ENCODE measurements around the gene TNS1.
"Not testable (repeated sequence)": the region's sequence is repeated elsewhere in the genome, so short reads cannot be mapped to it uniquely, and the experiment has no call there.

The TNS1 gene

DNA sequence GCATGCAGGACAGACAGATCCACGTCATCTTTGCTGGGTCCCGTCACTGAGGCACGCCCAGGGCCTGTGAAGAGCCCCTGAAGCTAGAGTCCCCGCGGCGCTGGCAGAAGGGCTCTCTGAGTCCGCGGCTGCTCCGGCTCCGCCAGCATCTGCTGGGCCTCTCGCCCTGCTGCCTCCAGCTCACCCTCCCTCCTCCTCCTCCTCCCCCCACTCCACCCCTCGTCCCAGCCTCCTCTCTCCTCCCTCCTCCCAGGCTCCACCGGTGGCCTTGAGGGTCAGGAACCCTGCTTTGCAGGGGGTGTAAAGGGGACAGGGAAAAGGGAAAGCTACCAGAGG is at the start of gene TNS1:
Gene TNS1, minus strand, starts transcription at position 151 of the 336 bp plus-strand sequence. Its CDS starts 123 bp downstream, at position 28.
- DNase-seq, result no peak

DNA sequence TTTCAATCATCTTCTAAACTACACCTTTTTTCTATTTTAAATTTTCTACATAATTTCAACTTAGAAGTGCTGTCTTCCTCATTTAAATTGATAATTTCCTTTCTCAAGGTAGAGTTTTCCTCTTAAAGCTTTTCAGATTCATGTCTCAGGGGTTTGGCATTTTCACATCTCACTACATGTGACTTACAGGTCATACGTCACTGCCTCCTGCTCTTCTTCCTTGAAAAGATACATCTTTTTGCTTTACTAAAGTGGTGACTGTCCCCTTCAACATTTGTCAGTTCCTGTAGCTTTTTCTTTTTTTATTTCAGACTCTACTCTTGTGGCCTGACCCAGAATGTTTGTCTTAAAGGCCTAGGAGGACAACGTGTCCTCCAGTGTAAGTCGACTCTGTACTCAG is 49.1 kb upstream of the TNS1 start:
- DNase-seq, result no peak

DNA sequence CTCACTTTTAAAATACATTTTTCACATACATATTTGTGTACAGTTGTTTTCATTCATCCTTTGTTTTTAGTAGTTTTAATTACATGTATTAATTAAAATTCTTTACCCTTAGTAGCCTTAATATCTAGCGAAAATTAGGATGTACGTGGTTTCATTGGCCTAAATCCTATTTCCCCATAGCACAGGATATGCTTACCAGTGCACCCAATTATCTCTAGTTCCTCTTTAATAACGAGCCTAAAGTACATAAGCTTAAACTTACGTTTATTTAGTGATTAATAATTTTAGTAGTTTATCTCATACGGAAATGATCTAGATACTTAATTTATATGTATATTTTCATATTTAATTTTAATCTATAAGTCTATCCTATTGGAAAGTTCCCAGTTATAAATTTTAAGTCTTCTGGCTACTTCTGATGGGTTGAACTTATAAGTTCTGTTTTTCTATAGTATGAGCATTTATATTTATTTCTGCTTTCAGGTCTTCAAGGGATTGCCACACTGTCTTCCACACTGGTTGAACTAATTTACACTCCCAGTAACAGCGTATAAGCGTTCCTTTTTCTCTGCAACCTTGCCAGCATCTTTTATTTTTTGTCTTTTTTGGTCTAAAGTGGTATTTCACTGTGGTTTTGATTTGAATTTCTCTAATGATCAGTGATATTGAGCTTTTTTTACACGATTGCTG is 44.9 kb upstream of the TNS1 start:
- no peak for DNase-seq

DNA sequence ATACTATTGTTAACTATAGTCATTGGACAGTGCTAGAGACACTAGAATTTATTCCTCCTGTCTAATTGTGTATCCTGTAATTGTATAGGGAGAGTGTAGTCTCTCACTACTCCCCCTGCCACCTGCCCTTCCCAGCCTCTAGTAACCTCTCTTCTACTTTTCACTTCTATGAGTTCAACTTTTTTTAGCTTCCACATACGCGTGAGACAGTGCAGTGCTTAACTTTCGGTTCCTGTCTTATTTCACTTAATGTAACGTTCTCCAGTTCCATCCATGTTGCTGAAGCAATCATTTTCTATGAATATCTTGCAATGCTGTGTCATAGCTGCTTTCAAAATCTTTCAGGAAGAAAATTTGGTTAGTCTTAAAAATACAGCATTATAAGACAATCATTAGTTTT is 43.4 kb upstream of the TNS1 start:
- DNase-seq, result no peak

DNA sequence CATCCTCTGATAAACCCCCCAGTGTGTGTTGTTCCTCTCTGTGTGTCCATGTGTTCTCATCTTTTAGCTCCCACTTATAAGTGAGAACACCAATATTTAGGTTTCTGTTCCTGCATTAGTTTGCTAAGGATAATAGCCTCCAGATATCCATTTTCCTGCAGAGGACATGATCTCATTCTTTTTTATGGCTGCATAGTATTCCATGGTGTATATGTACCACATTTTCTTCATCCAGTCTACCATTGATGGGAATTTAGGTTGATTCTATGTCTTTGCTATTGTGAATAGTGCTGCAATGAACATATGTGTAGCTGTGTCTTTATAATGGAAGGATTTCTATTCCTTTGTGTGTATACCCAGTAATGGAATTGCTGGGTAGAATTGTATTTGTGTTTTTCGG is 41.8 kb upstream of the TNS1 start:
- DNase-seq, result not testable (repeated sequence)

DNA sequence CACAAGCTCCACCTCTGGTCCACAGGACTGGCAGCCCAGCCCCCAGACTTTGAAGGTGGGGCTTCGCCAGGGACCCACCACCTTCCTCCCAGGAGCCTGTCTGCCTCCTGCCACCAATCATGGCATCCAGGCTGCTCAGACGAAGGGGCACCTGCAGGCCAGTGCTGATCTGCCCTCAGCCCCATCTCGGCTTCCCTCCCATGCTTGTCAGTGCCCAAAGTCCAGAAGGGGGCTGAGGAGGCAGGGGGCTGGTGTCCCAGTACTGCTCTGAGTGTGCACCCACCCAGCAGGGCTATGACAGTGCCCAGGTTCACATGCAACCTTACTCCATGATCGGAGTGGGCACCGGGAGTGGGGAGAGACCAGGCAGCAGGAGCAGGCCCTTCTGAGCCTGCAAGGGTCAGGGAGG is 40.9 kb upstream of the TNS1 start:
- DNase-seq, result no peak

DNA sequence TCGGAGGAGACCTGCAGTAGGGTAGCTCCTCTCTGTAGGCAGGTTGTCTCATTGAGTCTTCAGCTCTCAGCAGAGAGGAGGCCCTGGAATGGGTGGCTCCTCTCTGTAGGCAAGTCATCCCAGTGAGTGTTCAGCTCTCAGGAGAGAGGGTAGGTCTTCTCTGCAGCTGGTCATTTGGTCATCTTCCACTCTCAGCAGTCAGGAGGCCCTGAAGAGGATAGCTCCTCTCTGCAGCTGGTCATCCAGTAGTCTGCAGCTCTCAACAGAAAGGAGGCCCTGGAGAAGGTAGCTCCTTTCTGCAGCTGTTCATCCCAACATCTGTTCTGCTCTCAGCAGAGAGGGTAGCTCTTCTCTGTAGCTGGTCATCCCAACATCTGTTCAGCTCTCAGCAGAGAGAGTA is 40.3 kb upstream of the TNS1 start:
- no peak for DNase-seq

DNA sequence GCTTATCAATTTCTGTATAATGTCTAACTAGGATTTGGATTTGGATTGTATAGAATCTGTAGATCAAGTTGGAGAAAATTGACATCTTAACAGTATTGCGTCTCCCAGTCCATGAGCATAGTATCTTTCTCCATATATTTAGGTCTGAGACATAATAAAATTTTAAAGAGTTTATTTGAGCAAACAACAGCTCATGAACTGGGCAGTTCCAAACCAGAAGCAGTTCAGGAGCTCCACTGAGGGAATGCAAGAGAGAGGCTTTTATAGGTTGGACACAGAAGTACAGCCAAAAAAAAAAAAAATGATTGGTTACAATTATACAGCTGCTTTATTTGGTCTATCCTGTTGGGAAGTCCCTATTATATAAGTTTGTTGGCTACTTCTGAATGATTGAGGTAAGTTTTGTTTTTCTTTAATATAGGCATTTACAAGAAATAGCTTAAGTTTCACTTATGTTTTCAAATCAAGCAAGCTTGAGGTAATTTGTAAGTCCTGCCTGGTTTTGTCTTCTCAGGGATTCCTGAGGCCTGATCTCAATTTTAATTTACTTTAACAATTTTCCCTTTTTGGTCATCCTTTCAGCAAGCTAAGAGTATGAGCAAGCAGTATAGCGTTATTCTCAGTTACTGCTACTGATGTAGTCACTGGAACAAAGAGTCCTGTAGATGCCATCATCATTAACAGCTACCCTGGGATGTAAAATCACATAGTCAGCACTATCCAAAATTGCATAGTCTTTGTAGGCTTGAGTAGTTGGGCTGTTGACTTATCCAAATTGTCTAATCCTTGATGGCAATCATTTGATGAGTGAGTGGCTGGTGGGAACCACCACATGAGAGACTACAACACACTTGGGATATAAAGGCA is 38.7 kb upstream of the TNS1 start:
- DNase-seq, result no peak

DNA sequence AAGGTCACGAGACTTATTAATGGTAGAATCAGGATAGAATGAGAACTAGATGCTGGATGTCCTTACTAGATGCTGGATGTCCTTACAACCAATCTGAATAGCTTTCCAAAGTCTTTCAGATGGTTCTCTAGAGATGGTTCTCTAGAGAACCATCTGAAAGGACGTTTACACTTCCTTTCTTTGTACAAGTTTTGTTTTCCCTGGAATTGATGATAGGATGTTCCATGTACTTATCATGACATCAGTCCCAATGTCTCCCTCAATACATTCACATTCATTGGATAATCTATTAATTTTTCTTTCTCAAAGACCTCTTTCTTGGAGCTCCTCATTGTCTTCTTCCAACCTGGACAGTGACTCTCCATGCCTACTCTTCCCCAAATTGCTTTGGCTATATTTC is 38.1 kb upstream of the TNS1 start:
- no peak for DNase-seq

DNA sequence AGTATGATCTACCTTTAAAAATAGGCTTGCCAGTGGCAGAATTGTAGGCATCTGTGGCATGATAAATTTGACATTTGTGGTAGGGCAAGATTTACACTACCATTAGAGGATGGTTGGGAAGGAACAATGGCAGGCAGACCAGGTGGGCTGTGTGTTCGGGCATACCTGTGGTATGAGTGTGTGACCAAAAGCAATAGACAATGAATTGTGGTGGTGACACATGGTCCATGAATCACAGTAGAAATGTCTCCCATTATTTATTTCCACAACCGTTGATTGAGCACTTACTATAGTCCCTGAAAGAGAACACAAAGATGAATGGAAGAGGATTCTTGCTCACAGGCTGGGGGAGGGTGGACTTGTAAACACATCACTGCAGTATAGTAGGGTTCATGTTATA is 36.4 kb upstream of the TNS1 start:
- DNase-seq, result no peak

DNA sequence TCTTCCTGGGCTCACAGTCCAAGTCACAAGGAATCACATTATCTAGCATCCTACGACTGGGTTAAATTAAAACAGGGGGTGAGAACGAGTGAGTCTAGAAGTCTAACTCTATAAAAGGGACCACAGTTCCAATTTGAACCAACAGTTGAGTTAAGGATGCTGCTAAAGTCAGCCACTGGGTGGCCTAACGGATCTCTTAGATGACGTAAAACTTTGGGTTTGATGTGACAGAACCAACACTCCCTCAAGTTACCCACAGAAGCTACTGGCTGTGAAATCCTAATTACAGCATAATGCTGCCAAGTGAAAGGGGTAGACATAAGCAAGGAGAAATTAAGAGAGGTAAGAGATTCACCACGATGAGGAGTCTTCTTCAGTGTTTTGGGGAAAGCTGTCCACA is 33.6 kb upstream of the TNS1 start:
- DNase-seq, result no peak

DNA sequence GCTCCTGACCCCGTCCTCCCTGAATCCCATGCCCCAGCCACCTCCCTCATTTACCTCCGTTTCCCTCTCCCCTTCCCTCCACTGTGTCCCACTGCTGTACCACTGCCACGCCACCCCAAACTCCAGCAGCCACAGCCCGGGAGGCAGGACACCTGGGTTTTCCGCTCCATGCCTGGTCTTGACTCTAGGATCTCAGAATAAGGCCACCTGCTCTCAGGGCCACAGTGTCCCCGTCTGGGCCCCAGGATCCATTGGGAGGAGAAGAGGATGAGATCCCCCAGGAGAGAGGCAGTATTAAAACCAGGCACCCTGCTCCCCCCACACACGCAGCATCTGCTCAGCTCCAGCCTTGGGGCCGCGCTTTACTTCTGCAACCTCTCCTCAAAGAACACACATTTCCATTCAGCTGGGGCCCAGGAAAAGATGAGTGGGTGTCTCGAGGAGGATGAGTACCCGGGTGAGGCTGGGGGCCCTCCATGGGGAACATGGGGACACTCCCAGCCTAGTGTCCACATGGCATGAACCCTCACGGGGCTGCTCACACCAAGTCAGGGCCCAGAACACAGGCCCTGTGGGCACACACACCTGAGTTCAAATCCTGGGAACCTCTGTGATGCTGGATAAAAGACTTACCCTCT is 32.8 kb upstream of the TNS1 start:
- no peak for DNase-seq

DNA sequence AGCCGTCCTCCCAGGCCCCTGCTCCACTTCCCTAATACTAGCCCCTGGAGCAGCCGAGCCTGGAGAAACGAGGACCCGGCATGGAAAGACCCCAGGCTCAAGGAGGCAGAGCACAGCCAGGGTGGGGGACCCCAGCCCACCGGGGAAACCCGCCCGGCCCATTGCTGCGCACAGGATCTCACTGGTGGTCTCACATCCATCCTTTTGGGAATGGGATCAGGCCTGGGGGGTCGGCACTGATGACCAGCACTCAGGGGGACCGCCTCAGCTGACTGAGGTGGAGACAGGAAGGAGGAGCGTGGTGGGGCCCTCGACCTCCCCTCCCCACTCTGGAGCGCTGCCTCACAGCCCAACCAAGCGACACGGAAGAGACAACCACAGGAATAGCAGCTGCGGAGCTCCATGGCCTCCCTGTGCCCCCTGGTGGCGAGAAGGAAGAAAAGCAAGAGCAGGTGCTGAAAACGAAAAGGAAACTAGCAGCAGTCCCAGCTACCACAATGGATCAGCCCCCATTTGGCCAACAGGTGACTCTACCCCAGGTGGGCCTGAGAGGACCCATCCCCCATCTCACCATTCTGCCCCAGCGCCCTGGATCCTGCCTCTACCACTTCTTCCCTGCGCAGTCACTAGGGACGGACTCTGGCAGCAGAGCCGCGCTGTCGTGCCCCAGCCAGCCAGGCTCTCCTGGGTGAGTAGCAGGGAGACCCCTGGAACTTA is 31.9 kb upstream of the TNS1 start:
- peak; percentile 41 for DNase-seq

DNA sequence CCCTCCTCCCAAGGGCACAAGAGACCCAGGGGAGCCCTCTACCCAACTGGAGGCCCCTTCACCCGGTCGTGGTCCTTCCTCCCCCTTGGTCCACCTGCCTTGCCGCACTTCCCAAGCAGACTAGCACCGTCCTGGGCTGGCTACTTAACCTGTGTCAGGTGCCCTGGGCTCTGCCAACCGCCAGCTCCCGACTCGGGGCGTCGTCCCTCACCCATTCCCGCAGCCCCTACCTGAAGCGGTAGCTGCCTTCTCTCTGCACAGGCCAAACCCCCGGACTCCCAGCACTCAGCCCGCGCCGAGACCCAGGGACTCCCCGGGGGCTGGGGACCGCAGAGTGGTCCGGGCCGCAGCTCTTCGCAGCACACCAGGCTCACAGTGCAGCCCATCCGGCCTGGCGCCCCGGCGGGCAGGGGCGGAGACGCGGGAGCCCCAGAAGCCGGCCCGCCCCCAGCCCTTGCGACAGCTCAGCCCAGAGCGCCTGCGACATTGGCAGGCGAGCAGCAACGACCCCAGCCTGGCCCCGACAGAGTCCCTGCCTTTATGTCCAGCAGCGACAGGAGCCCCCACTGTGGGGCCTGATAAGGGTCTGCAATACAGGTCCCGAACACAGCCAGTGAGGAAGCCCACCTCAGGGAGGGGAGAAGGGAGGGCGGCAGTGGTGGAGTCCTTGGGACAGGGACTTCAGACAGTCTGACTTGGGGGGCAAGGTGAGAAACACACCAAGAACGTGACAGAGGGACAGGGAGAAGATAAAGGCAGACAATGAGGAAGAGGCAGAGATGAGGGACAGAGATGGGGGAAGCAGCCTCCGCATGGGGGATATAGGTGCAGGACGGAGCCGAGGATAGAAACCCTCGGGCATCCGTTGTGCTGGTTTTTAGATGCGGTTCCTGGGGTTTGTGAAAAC is 31.0 kb upstream of the TNS1 start:
- DNase-seq, result no peak

DNA sequence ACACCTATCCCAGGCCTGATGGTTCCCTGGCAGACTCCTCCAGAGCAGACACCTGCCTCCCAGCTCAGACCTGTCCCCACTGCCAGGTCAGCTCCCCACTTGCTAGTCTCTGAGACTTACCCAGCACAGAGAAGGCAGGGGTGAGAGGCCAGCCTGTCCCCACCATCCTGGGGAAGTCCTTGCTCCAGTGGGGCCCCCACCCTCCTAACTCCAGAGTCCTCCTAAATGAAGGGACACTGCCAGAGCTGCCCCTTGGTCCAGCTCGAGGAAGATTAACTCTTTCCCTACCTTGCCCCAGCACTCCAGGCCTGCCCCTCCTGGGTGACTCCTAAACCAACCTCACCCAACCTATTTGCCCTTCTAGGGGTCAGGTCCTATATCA is 30.4 kb upstream of the TNS1 start:
- no peak for DNase-seq

DNA sequence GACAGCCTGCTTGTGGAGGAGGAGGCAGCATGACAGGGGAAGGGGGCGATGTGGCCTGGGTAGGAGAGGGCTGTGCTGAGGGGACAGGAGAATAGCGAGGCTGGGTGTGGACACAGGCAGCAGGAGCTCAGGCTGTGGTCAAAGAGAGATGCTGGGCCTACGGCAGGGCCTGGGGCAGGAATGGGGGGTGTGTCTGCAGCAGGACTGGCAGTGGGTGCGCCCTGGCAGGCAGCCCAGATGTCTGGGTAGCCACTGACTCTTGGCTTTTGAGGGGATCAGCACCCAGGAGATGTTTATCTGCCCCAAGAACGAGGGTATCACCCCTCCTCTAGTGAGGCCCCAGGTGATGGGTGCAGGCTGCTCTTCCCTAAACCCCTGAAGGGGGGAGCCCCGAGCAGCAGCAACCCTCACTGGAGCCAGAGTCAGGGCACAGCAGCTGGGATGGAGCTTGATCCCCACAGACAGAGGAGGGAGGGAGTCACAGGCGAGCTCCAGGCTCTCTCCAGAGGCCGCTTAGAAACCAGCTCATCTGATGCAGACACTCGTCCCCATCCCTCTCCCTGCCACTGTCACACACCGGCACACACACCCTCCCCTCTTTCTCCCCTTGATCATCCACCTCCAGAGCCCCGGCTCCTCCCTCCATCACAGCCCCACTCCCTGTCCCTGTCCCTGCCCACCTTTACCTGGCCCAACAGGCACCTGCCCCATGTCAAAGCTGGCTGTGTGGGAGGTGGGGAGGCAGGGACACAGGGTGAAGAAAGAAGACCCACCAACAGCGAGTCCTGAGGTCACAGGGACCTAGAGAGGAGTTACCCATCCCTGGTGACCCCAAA is 29.8 kb upstream of the TNS1 start:
- DNase-seq, result no peak

DNA sequence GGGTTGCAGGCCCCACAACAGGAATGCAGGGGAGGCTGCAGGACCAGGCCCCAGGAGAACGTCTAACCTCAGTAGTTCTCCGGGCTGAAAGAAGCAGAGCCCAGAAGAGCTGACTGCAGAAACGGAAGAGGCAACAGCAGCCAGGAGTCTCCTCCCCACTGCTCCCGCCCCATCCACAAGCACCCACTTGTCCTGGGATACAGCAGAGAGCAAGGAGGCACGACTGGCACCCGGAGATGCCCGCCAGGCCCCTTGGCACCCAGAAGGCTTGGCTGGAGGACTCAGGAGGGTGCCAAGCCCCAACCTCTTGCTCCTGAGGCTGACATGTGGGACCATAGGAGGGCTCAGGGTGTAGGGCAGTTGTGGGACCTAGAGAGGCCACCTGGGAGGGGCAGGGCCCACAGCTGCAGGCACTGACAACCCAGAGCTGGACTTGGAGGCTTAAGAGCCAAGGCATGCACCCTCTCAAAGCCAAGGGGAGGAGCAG is 29.0 kb upstream of the TNS1 start:
- no peak for DNase-seq

DNA sequence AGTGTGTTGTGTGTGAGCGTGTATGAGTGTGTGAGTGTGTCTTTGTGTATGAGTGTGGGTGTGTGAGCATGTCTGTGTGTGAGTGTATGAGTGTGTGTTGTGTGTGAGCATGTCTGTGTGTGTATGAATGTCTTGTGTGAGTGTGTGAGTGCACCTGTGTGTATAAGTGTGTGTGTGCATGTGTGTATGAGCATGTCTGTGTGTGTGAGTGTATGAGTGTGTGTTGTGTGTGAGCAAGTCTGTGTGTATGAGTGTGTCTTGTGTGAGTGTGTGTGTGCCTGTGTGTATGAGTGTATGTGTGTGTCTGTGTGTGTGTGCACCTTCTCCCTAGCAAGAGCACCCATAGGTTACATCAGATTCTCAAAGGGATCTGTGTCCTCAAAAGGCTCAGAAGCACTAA is 28.5 kb upstream of the TNS1 start:
- DNase-seq, result no peak

DNA sequence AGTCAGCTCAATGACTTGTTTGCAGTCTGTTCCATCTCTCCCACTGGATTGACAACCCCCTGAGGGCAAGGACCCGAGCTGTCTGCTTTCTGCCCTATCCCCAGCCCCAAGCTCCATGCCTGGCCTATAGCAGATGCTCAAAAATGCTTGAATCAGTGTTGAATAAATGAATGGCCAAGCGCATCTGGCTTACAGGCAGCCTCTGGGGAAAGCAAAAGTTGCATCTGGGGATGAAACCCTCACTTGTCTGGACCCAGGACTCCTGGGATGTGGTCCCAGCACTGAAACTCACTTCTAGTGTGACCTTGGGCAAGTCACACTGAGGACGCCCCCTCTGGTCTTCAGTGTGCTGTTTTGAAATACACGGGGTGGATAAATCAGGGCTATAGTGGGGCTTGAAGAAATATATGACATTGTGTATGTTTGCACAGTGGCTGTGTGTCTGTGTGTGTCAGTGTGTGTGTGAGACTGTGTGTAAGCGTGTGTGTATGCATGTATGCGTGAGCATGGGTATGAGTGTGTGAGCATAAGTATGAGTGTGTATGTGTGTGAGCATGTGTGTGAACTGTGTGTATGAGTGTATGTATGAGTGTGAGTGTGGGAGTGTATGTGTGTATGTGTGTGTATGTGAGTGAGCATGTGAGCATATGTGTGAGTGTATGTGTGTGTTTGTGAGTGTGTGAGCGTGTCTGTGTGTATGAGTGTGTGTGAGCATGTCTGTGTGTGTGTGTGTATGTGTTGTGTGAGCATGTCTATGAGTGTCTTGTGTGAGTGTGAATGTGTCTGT is 27.8 kb upstream of the TNS1 start:
- DNase-seq, result no peak

All from DMS79 (cell line).